Liver (tissue), 9 donors: ENCODE data around the gene SMIM13. TPM values are rescaled to one million over a fixed set of nuclear protein-coding genes. Genes with fewer than 3 reads are reported as not detected.

Experiments used
- DNase-seq: peaks from one replicate; pipeline ENCODE4 v3.0.0-alpha.2; 2017; ENCODE audit warnings: low spot score
- H3K27ac ChIP-seq, 2 donors: one replicate each; pipeline ENCODE4 v1.7.0; 2013; ENCODE audit warnings: inconsistent platforms in 2 of 2, low read length in 2 of 2, control low read depth in 1 of 2, low read depth in 1 of 2, mild to moderate bottlenecking in 1 of 2
- H3K27me3 ChIP-seq, 4 donors: one replicate each; pipeline versions ENCODE4 v1.6.1 to v1.7.0; 2013; ENCODE audit warnings: low read length in 3 of 4, inconsistent platforms in 1 of 4, mild to moderate bottlenecking in 1 of 4, moderate library complexity in 1 of 4; ENCODE audit not compliant: control insufficient read depth in 4 of 4, insufficient read depth in 4 of 4
- H3K36me3 ChIP-seq, 4 donors: one replicate each; pipeline versions ENCODE4 v1.6.1 to v1.7.0; 2013; ENCODE audit warnings: low read length in 3 of 4, mild to moderate bottlenecking in 3 of 4, low read depth in 1 of 4, moderate library complexity in 1 of 4; ENCODE audit not compliant: control insufficient read depth in 4 of 4, insufficient read depth in 3 of 4
- H3K4me1 ChIP-seq, 4 donors: one replicate each; pipeline versions ENCODE4 v1.6.1 to v1.7.0; 2013; ENCODE audit warnings: low read length in 3 of 4, mild to moderate bottlenecking in 3 of 4, moderate library complexity in 1 of 4; ENCODE audit not compliant: control insufficient read depth in 4 of 4, insufficient read depth in 4 of 4
- H3K4me3 ChIP-seq, 3 donors: one replicate each; pipeline versions ENCODE4 v1.6.1 to v1.7.0; 2013; ENCODE audit warnings: low read length in 3 of 3, control low read depth in 1 of 3, low read depth in 1 of 3, mild to moderate bottlenecking in 1 of 3
- H3K9ac ChIP-seq, 2 donors: one replicate each; pipeline ENCODE4 v1.7.0; 2013; ENCODE audit warnings: low read length in 2 of 2, mild to moderate bottlenecking in 2 of 2, moderate library complexity in 2 of 2, control low read depth in 1 of 2, low read depth in 1 of 2
- H3K9me3 ChIP-seq, 4 donors: one replicate each; pipeline versions ENCODE4 v1.6.1 to v1.7.0; 2013; ENCODE audit warnings: low read length in 3 of 4; ENCODE audit not compliant: control insufficient read depth in 4 of 4
- ATF3 ChIP-seq: IDR thresholded peaks from 2 replicates; pipeline ENCODE4 v1.6.1; 2016; ENCODE audit warnings: antibody characterized with exemption
- EGR1 ChIP-seq, 2 donors: IDR thresholded peaks; 2 replicates each; pipeline ENCODE4 v1.6.1; 2016 to 2018; ENCODE audit warnings: antibody characterized with exemption in 2 of 2, low read depth in 2 of 2
- FOXA1 ChIP-seq: IDR thresholded peaks from 2 replicates; pipeline ENCODE4 v1.6.1; 2016; ENCODE audit warnings: antibody characterized with exemption
- FOXA2 ChIP-seq: IDR thresholded peaks from 2 replicates; pipeline ENCODE4 v1.6.1; 2016; ENCODE audit warnings: antibody characterized with exemption
- GABPA ChIP-seq, 2 donors: IDR thresholded peaks in 1 of 2; conservative IDR thresholded peaks in 1 of 2; 2 replicates each; pipeline ENCODE4 v1.6.1; 2016; ENCODE audit warnings: antibody characterized with exemption in 2 of 2, mild to moderate bottlenecking in 1 of 2, moderate library complexity in 1 of 2
- HNF4A ChIP-seq, 2 donors: conservative IDR thresholded peaks; 2 replicates each; pipeline ENCODE4 v1.6.1; 2016; ENCODE audit warnings: antibody characterized with exemption in 2 of 2, mild to moderate bottlenecking in 2 of 2
- HNF4G ChIP-seq: IDR thresholded peaks from 2 replicates; pipeline ENCODE4 v1.6.1; 2016; ENCODE audit warnings: antibody characterized with exemption
- JUND ChIP-seq, 2 donors: IDR thresholded peaks; 2 replicates each; pipeline ENCODE4 v1.6.1; 2016; ENCODE audit warnings: antibody characterized with exemption in 2 of 2
- MAX ChIP-seq: IDR thresholded peaks from 2 replicates; pipeline ENCODE4 v1.6.1; 2016; ENCODE audit warnings: antibody characterized with exemption
- NR2F2 ChIP-seq: IDR thresholded peaks from 2 replicates; pipeline ENCODE4 v1.6.1; 2016; ENCODE audit warnings: antibody characterized with exemption
- RAD21 ChIP-seq, 2 donors: IDR thresholded peaks; 2 replicates each; pipeline ENCODE4 v1.6.1; 2016; ENCODE audit warnings: antibody characterized with exemption in 2 of 2, mild to moderate bottlenecking in 2 of 2
- RXRA ChIP-seq, 2 donors: IDR thresholded peaks; 2 replicates each; pipeline ENCODE4 v1.6.1; 2017 to 2018; ENCODE audit warnings: antibody characterized with exemption in 2 of 2, mild to moderate bottlenecking in 1 of 2
- SP1 ChIP-seq: IDR thresholded peaks from 2 replicates; pipeline ENCODE4 v1.6.1; 2018; ENCODE audit warnings: antibody characterized with exemption, mild to moderate bottlenecking
- TAF1 ChIP-seq: conservative IDR thresholded peaks from 2 replicates; pipeline ENCODE4 v1.6.1; 2016; ENCODE audit warnings: antibody characterized with exemption, mild to moderate bottlenecking
- YY1 ChIP-seq: IDR thresholded peaks from 2 replicates; pipeline ENCODE4 v1.6.1; 2016; ENCODE audit warnings: antibody characterized with exemption, mild to moderate bottlenecking
- ZBTB33 ChIP-seq: IDR thresholded peaks from 2 replicates; pipeline ENCODE4 v1.6.1; 2016; ENCODE audit warnings: antibody characterized with exemption
- WGBS: extraction: QIAGEN DNeasy Blood & Tissue Kit; methylation state at CpG from one replicate; pipeline ENCODE4 v1.1.7; 2013; 5-methylcytosine and 5-hydroxymethylcytosine counted together
- polyA plus RNA-seq, 2 donors: library from polyadenylated mRNA; stranded (reverse) in 1 of 2; unstranded in 1 of 2; fragments of 200-250 nt in 1 of 2; fragments of >200 nt in 1 of 2; fragmentation: Nextera tagmentation in 1 of 2; extraction: Ambion mirVana in 1 of 2; gene quantifications; one replicate each; pipeline versions ENCODE4 v1.2.1 to v1.2.3, GENCODE V29; 2013 to 2015
- total RNA-seq, 2 donors: library from RNA; depleted of rRNA; stranded (reverse); fragments of >200 nt; gene quantifications; one replicate each; pipeline ENCODE4 v1.2.3, GENCODE V29; 2014
- TF ChIP-seq, protein P1 (sequence below): IDR thresholded peaks from 2 replicates; pipeline ENCODE4 v1.6.1; 2016; ENCODE audit warnings: antibody characterized with exemption, mild to moderate bottlenecking
- TF ChIP-seq, protein P2 (sequence below): fragments of 150-350 bp; IDR thresholded peaks from 2 replicates; pipeline ENCODE4 v1.5.1; 2017; ENCODE audit warnings: improper control_type of control experiment, low read depth, low read length; ENCODE audit not compliant: missing input control
- donor health status: healthy.
- donor health status: healthy.
- donor health status: healthy.
- donor health status: healthy.
- donor health status: healthy.

Gene SMIM13
- total and polyA plus RNA-seq, 4 donors: 2.8 to 9.0 (median 5.8) TPM

GRCh38 chr6:11062715-11063114 is 30.9 kb upstream of the SMIM13 start:
- DNase-seq: no peak
- Histone ChIP-seq H3K9me3 (no peaks in the 10 kb centered on the region), H3K27ac (no peak overlapping the region), H3K4me3 (no peak overlapping the region), H3K27me3 (no peaks in the 10 kb centered on the region), H3K4me1 (peaks cover 0 to 27% (median 21%) of the 10 kb centered on the region in 4 donors), H3K36me3 (no peaks in the 10 kb centered on the region), H3K9ac (no peak overlapping the region)
- TF ChIP-seq YY1 (no peak), NR2F2 (no peak), HNF4A (conservative IDR thresholded peaks at IDR 0.05) (no peak), EGR1 (IDR thresholded peaks at IDR 0.05; ENCODE audit: low read depth in 2 of 2) (no peak), RAD21 (IDR thresholded peaks at IDR 0.05) (no peak), TAF1 (no peak), FOXA2 (no peak), HNF4G (no peak), FOXA1 (no peak), GABPA (IDR thresholded peaks at IDR 0.05 in 1 of 2, conservative IDR thresholded peaks at IDR 0.05 in 1 of 2) (no peak), SP1 (no peak), MAX (no peak), ZBTB33 (no peak), JUND (IDR thresholded peaks at IDR 0.05) (no peak), ATF3 (no peak), RXRA (IDR thresholded peaks at IDR 0.05) (no peak)
- TF ChIP-seq, protein P1, sequence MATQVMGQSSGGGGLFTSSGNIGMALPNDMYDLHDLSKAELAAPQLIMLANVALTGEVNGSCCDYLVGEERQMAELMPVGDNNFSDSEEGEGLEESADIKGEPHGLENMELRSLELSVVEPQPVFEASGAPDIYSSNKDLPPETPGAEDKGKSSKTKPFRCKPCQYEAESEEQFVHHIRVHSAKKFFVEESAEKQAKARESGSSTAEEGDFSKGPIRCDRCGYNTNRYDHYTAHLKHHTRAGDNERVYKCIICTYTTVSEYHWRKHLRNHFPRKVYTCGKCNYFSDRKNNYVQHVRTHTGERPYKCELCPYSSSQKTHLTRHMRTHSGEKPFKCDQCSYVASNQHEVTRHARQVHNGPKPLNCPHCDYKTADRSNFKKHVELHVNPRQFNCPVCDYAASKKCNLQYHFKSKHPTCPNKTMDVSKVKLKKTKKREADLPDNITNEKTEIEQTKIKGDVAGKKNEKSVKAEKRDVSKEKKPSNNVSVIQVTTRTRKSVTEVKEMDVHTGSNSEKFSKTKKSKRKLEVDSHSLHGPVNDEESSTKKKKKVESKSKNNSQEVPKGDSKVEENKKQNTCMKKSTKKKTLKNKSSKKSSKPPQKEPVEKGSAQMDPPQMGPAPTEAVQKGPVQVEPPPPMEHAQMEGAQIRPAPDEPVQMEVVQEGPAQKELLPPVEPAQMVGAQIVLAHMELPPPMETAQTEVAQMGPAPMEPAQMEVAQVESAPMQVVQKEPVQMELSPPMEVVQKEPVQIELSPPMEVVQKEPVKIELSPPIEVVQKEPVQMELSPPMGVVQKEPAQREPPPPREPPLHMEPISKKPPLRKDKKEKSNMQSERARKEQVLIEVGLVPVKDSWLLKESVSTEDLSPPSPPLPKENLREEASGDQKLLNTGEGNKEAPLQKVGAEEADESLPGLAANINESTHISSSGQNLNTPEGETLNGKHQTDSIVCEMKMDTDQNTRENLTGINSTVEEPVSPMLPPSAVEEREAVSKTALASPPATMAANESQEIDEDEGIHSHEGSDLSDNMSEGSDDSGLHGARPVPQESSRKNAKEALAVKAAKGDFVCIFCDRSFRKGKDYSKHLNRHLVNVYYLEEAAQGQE: no peak
- TF ChIP-seq, protein P2, sequence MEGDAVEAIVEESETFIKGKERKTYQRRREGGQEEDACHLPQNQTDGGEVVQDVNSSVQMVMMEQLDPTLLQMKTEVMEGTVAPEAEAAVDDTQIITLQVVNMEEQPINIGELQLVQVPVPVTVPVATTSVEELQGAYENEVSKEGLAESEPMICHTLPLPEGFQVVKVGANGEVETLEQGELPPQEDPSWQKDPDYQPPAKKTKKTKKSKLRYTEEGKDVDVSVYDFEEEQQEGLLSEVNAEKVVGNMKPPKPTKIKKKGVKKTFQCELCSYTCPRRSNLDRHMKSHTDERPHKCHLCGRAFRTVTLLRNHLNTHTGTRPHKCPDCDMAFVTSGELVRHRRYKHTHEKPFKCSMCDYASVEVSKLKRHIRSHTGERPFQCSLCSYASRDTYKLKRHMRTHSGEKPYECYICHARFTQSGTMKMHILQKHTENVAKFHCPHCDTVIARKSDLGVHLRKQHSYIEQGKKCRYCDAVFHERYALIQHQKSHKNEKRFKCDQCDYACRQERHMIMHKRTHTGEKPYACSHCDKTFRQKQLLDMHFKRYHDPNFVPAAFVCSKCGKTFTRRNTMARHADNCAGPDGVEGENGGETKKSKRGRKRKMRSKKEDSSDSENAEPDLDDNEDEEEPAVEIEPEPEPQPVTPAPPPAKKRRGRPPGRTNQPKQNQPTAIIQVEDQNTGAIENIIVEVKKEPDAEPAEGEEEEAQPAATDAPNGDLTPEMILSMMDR: no peak
- WGBS: 89% methylated on average over 2 of the region's 2 CpGs

GRCh38 chr6:11064836-11065235 is 28.8 kb upstream of the SMIM13 start:
- 89% methylated on average over 3 of the region's 3 CpGs for WGBS
- Histone ChIP-seq H3K9ac (no peak overlapping the region), H3K4me1 (peaks cover 0 to 31% (median 29%) of the 10 kb centered on the region in 4 donors), H3K27ac (no peak overlapping the region), H3K9me3 (no peaks in the 10 kb centered on the region), H3K4me3 (no peak overlapping the region), H3K27me3 (no peaks in the 10 kb centered on the region), H3K36me3 (no peaks in the 10 kb centered on the region)
- no peak for DNase-seq
- TF ChIP-seq ATF3: no peak
- TF ChIP-seq NR2F2: no peak
- TF ChIP-seq, protein P2: no peak
- no peak for TF ChIP-seq JUND (IDR thresholded peaks at IDR 0.05)
- no peak for TF ChIP-seq YY1
- TF ChIP-seq MAX: no peak
